ENCODE results near the gene LMX1A.

LMX1A gene

GRCh38 chr1:165353731-165354671 is 2.5 kb downstream of the LMX1A start:
- Histone ChIP-seq H3K9me3 (ENCODE audit: insufficient read depth, low read depth, low read length) (peaks cover 4% of the 10 kb centered on the region), H3K4me3 (ENCODE audit: low read depth, low read length) (no peak overlapping the region), H3K18ac (ENCODE audit: low read length) (no peak overlapping the region), H3K9ac (ENCODE audit: low read length) (no peak overlapping the region), H3K36me3 (ENCODE audit: control insufficient read depth in 1 of 2, insufficient read depth in 2 of 2, low read length in 2 of 2) (no peaks in the 10 kb centered on the region), H2BK12ac (ENCODE audit: low read length) (no peak overlapping the region), H4K91ac (ENCODE audit: low read depth, low read length) (no peak overlapping the region), H4K8ac (ENCODE audit: low read depth, low read length) (no peak overlapping the region), H3K79me2 (ENCODE audit: control insufficient read depth, insufficient read depth, low read length, poor library complexity) (no peaks in the 10 kb centered on the region), H2AFZ (ENCODE audit: insufficient read depth, low read length, poor library complexity) (no peak overlapping the region), H3K27me3 (ENCODE audit: insufficient read depth, low read length) (peaks cover 69% of the 10 kb centered on the region), H4K12ac (ENCODE audit: low read depth, low read length) (no peak overlapping the region), H2AK5ac (ENCODE audit: low read length) (no peak overlapping the region), H3K79me1 (ENCODE audit: low read length) (no peaks in the 10 kb centered on the region), H3K23ac (ENCODE audit: low read length) (no peak overlapping the region), H3K4me1 (ENCODE audit: control insufficient read depth in 1 of 2, insufficient read depth in 2 of 2, low read length in 2 of 2) (peaks cover 2 to 17% of the 10 kb centered on the region in 2 experiments), H3K27ac (ENCODE audit: low read depth, low read length) (no peak overlapping the region), H3K4ac (ENCODE audit: low read depth, low read length) (no peak overlapping the region), H2BK5ac (ENCODE audit: low read depth, low read length, poor library complexity) (no peak overlapping the region), H3K14ac (ENCODE audit: low read length) (no peak overlapping the region), H2BK120ac (ENCODE audit: insufficient read depth, low read length, poor library complexity) (no peak overlapping the region), H3K4me2 (ENCODE audit: low read length) (peak overlapping the region; percentile 11)
- no CpG with 5 or more reads among the region's 52 CpGs for WGBS (ENCODE audit: extremely low coverage, insufficient coverage, insufficient read length)
- no peak for DNase-seq

- Histone ChIP-seq H2AK5ac (ENCODE audit: low read length) (no peak overlapping the region), H4K8ac (ENCODE audit: low read depth, low read length) (no peak overlapping the region), H2BK120ac (ENCODE audit: insufficient read depth, low read length, poor library complexity) (no peak overlapping the region), H3K36me3 (ENCODE audit: control insufficient read depth in 1 of 2, insufficient read depth in 2 of 2, low read length in 2 of 2) (no peaks in the 10 kb centered on the region), H3K4ac (ENCODE audit: low read depth, low read length) (no peak overlapping the region), H3K79me1 (ENCODE audit: low read length) (no peaks in the 10 kb centered on the region), H3K27ac (ENCODE audit: low read depth, low read length) (no peak overlapping the region), H3K9me3 (ENCODE audit: insufficient read depth, low read depth, low read length) (peaks cover 4% of the 10 kb centered on the region), H3K18ac (ENCODE audit: low read length) (no peak overlapping the region), H3K9ac (ENCODE audit: low read length) (no peak overlapping the region), H4K12ac (ENCODE audit: low read depth, low read length) (no peak overlapping the region), H4K91ac (ENCODE audit: low read depth, low read length) (no peak overlapping the region), H2BK5ac (ENCODE audit: low read depth, low read length, poor library complexity) (no peak overlapping the region), H2BK12ac (ENCODE audit: low read length) (no peak overlapping the region), H3K4me1 (ENCODE audit: control insufficient read depth in 1 of 2, insufficient read depth in 2 of 2, low read length in 2 of 2) (peaks cover 2 to 17% of the 10 kb centered on the region in 2 experiments), H2AFZ (ENCODE audit: insufficient read depth, low read length, poor library complexity) (no peak overlapping the region), H3K4me2 (ENCODE audit: low read length) (peak overlapping the region; percentile 35), H3K79me2 (ENCODE audit: control insufficient read depth, insufficient read depth, low read length, poor library complexity) (no peaks in the 10 kb centered on the region), H3K27me3 (ENCODE audit: insufficient read depth, low read length) (peaks cover 64% of the 10 kb centered on the region), H3K23ac (ENCODE audit: low read length) (no peak overlapping the region), H3K4me3 (ENCODE audit: low read depth, low read length) (peak overlapping the region; percentile 54), H3K14ac (ENCODE audit: low read length) (no peak overlapping the region)
- no peak for DNase-seq
- no CpG with 5 or more reads among the region's 59 CpGs for WGBS (ENCODE audit: extremely low coverage, insufficient coverage, insufficient read length)
Measured at GRCh38 chr1:165352442-165353293, 3.8 kb downstream of the LMX1A start.

- H2AK5ac ChIP-seq (ENCODE audit: low read length), result no peak overlapping the region
- H3K27me3 ChIP-seq (ENCODE audit: insufficient read depth, low read length), result peaks cover 56% of the 10 kb centered on the region
- H3K9me3 ChIP-seq (ENCODE audit: insufficient read depth, low read depth, low read length), result peaks cover 4% of the 10 kb centered on the region
- H3K18ac ChIP-seq (ENCODE audit: low read length), result no peak overlapping the region
- H2AFZ ChIP-seq (ENCODE audit: insufficient read depth, low read length, poor library complexity), result no peak overlapping the region
- H3K4me2 ChIP-seq (ENCODE audit: low read length), result peak overlapping the region; percentile 35
- no peaks in the 10 kb centered on the region for H3K36me3 ChIP-seq (ENCODE audit: control insufficient read depth in 1 of 2, insufficient read depth in 2 of 2, low read length in 2 of 2)
- no peak overlapping the region for H3K9ac ChIP-seq (ENCODE audit: low read length)
- no peak overlapping the region for H3K23ac ChIP-seq (ENCODE audit: low read length)
- WGBS (ENCODE audit: extremely low coverage, insufficient coverage, insufficient read length), result no CpG with 5 or more reads among the region's 20 CpGs
- peak overlapping the region; percentile 54 for H3K4me3 ChIP-seq (ENCODE audit: low read depth, low read length)
- H4K12ac ChIP-seq (ENCODE audit: low read depth, low read length), result no peak overlapping the region
- DNase-seq, result no peak
- H3K4me1 ChIP-seq (ENCODE audit: control insufficient read depth in 1 of 2, insufficient read depth in 2 of 2, low read length in 2 of 2), result peaks cover 2 to 17% of the 10 kb centered on the region in 2 experiments
- H4K8ac ChIP-seq (ENCODE audit: low read depth, low read length), result no peak overlapping the region
- no peaks in the 10 kb centered on the region for H3K79me2 ChIP-seq (ENCODE audit: control insufficient read depth, insufficient read depth, low read length, poor library complexity)
- no peak overlapping the region for H3K4ac ChIP-seq (ENCODE audit: low read depth, low read length)
- H4K91ac ChIP-seq (ENCODE audit: low read depth, low read length), result no peak overlapping the region
- no peak overlapping the region for H2BK12ac ChIP-seq (ENCODE audit: low read length)
- H3K27ac ChIP-seq (ENCODE audit: low read depth, low read length), result no peak overlapping the region
- no peaks in the 10 kb centered on the region for H3K79me1 ChIP-seq (ENCODE audit: low read length)
- no peak overlapping the region for H3K14ac ChIP-seq (ENCODE audit: low read length)
- H2BK120ac ChIP-seq (ENCODE audit: insufficient read depth, low read length, poor library complexity), result no peak overlapping the region
- H2BK5ac ChIP-seq (ENCODE audit: low read depth, low read length, poor library complexity), result no peak overlapping the region
Measured at GRCh38 chr1:165351863-165352441, 4.6 kb downstream of the LMX1A start.

- Histone ChIP-seq H2BK5ac (ENCODE audit: low read depth, low read length, poor library complexity) (no peak overlapping the region), H4K91ac (ENCODE audit: low read depth, low read length) (no peak overlapping the region), H3K4ac (ENCODE audit: low read depth, low read length) (no peak overlapping the region), H3K27ac (ENCODE audit: low read depth, low read length) (no peak overlapping the region), H3K4me2 (ENCODE audit: low read length) (no peak overlapping the region), H2BK12ac (ENCODE audit: low read length) (no peak overlapping the region), H3K4me3 (ENCODE audit: low read depth, low read length) (no peak overlapping the region), H3K9me3 (ENCODE audit: insufficient read depth, low read depth, low read length) (peaks cover 4% of the 10 kb centered on the region), H3K18ac (ENCODE audit: low read length) (no peak overlapping the region), H3K79me1 (ENCODE audit: low read length) (no peaks in the 10 kb centered on the region), H3K4me1 (ENCODE audit: control insufficient read depth in 1 of 2, insufficient read depth in 2 of 2, low read length in 2 of 2) (peaks cover 1 to 12% of the 10 kb centered on the region in 2 experiments), H3K79me2 (ENCODE audit: control insufficient read depth, insufficient read depth, low read length, poor library complexity) (no peaks in the 10 kb centered on the region), H3K23ac (ENCODE audit: low read length) (no peak overlapping the region), H3K36me3 (ENCODE audit: control insufficient read depth in 1 of 2, insufficient read depth in 2 of 2, low read length in 2 of 2) (no peaks in the 10 kb centered on the region), H3K9ac (ENCODE audit: low read length) (no peak overlapping the region), H3K27me3 (ENCODE audit: insufficient read depth, low read length) (peaks cover 45% of the 10 kb centered on the region), H2AK5ac (ENCODE audit: low read length) (no peak overlapping the region), H2AFZ (ENCODE audit: insufficient read depth, low read length, poor library complexity) (no peak overlapping the region), H2BK120ac (ENCODE audit: insufficient read depth, low read length, poor library complexity) (no peak overlapping the region), H4K8ac (ENCODE audit: low read depth, low read length) (no peak overlapping the region), H4K12ac (ENCODE audit: low read depth, low read length) (no peak overlapping the region), H3K14ac (ENCODE audit: low read length) (no peak overlapping the region)
- no peak for DNase-seq
- WGBS (ENCODE audit: extremely low coverage, insufficient coverage, insufficient read length), result no CpG with 5 or more reads among the region's 3 CpGs
Measured at GRCh38 chr1:165350840-165351239, 5.7 kb downstream of the LMX1A start.

Data from trophoblast cell (in vitro differentiated cells and primary cell).